ENCODE data around the gene PHC2. TPM values are rescaled to one million over a fixed set of nuclear protein-coding genes. Genes with fewer than 3 reads are reported as not detected.
"Not testable (repeated sequence)": the region's sequence is repeated elsewhere in the genome, so short reads cannot be mapped to it uniquely, and the experiment has no call there.

Gene PHC2
- total RNA-seq, 4 donors from 2014 or later = 77.8 to 81.3 (median 79.5) TPM

DNA sequence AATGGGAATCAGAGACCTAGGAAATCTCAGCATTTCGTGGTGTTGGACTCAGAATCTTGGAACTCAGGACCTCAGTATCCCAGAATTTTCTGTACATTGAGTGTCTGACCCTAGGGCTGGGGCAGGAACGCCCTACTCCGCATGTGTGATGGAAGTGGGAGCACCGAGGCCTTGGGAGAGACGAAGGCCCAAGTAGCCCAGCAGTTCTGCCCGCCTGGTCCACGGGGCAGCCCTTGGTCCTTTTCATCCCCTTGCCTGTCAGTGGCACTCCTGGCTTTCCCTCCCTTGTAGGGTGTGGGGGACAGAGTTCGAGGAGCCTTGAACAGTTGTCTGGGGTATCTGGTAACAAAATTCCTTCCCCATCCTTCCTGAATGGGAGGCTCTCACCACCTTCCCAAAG, 120.2 kb downstream of the PHC2 start:
- Histone ChIP-seq H3K9me3 (no peaks in the 10 kb centered on the region), H3K27me3 (peaks cover 12% of the 10 kb centered on the region), H3K4me3 (no peak overlapping the region), H3K4me1 (peaks cover 12% of the 10 kb centered on the region), H3K27ac (no peak overlapping the region), H3K36me3 (no peaks in the 10 kb centered on the region)
- 91% methylated on average over 7 of the region's 8 CpGs for WGBS
- DNase-seq (ENCODE audit: low spot score in 2 of 2) = no peak
- TF ChIP-seq POLR2AphosphoS5 (IDR thresholded peaks at IDR 0.05) (no peak), POLR2A (IDR thresholded peaks at IDR 0.05) (no peak), EP300 (IDR thresholded peaks at IDR 0.05) (no peak)
- TF ChIP-seq, protein P1, sequence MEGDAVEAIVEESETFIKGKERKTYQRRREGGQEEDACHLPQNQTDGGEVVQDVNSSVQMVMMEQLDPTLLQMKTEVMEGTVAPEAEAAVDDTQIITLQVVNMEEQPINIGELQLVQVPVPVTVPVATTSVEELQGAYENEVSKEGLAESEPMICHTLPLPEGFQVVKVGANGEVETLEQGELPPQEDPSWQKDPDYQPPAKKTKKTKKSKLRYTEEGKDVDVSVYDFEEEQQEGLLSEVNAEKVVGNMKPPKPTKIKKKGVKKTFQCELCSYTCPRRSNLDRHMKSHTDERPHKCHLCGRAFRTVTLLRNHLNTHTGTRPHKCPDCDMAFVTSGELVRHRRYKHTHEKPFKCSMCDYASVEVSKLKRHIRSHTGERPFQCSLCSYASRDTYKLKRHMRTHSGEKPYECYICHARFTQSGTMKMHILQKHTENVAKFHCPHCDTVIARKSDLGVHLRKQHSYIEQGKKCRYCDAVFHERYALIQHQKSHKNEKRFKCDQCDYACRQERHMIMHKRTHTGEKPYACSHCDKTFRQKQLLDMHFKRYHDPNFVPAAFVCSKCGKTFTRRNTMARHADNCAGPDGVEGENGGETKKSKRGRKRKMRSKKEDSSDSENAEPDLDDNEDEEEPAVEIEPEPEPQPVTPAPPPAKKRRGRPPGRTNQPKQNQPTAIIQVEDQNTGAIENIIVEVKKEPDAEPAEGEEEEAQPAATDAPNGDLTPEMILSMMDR (IDR thresholded peaks at IDR 0.05) = no peak

DNA sequence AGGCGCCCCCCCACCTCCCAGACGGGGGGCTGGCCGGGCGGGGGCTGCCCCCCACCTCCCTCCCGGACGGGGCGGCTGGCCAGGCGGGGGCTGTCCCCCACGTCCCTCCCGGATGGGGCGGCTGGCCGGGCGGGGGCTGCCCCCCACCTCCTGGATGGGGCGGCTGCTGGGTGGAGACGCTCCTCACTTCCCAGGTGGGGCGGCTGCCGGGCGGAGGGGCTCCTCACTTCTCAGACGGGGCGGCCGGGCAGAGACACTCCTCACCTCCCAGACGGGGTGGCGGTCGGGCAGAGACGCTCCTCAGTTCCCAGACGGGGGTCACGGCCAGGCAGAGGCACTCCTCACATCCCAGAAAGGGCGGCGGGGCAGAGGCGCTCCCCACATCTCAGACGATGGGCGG, 121.5 kb downstream of the PHC2 start:
- DNase-seq (ENCODE audit: low spot score in 2 of 2) = not testable (repeated sequence)

DNA sequence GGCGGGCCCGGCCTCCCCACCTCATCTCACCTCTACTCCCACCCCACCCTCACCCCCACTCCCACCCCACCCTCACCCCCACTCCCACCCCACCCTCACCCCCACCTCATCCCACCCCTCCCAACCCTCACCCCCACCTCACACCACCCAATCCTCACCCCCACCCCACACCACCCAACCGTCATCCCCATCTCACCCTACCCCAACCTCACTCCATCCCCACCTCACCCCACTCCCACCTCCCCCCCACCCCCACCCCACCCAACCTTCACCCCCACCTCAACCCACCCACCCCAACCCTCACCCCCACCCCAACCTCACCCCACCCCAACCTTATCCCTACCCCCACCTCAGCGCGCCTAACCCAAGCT, 123.4 kb downstream of the PHC2 start:
- Histone ChIP-seq H3K4me1 (peaks cover 12% of the 10 kb centered on the region), H3K4me3 (no peak overlapping the region), H3K9me3 (no peaks in the 10 kb centered on the region), H3K27ac (no peak overlapping the region), H3K27me3 (peaks cover 12% of the 10 kb centered on the region), H3K36me3 (no peaks in the 10 kb centered on the region)
- WGBS = 69% methylated on average over 3 of the region's 5 CpGs
- TF ChIP-seq EP300 (IDR thresholded peaks at IDR 0.05) = no peak
- TF ChIP-seq POLR2AphosphoS5 (IDR thresholded peaks at IDR 0.05) = no peak
- TF ChIP-seq POLR2A (IDR thresholded peaks at IDR 0.05) = no peak
- TF ChIP-seq, protein P1 (IDR thresholded peaks at IDR 0.05) = no peak
- no peak for DNase-seq (ENCODE audit: low spot score in 2 of 2)

More for the DNA sequence above, 121.5 kb downstream of the PHC2 start:
- not testable (repeated sequence) for H3K27ac ChIP-seq, H3K4me3 ChIP-seq, H3K36me3 ChIP-seq, H3K9me3 ChIP-seq
- WGBS = 98% methylated on average over 20 of the region's 32 CpGs
- Histone ChIP-seq H3K4me1 (peaks cover 12% of the 10 kb centered on the region), H3K27me3 (peaks cover 12% of the 10 kb centered on the region)

DNA sequence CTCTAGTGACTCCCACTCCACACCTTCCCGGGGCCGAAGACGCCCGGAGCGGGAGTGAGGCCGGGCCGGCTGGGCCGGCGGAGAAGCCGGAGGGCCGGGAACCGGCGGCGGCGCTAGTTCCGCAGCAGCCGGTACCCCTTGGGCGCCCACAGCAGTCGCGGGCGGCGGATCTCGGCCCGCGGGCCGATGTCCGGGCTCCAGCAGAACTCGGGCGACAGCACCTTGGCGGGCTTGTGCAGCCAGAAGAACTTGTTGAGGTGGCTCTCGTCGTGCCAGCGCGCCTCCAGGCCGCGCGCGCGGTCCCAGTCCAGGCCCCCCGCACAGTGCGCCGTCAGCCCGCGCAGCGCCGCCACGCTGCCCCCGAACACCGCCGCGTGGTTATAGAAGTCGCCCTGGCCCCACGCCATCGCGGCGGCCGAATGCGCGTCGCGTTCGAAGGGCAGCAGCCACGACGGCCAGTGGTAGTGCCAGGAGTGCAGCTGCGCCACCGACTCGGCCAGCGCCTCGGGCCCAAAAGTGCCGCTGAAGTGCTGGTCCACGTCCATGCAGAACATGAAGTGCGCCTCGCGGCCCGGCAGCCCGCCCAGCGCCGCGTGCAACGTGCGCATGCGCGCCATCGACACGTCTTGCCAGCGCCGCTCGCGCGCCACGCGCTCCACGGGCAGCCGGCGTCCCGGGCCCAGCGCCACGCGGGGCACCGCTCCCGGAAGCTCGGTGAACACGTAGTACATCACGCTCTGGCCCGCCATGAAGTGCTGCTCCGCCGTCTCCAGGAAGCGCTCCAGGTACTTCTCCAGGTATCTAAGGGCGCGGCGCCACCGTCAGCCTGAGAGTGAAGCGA, 124.0 kb downstream of the PHC2 start:
- Histone ChIP-seq H3K36me3 (no peaks in the 10 kb centered on the region), H3K9me3 (no peaks in the 10 kb centered on the region), H3K4me1 (peaks cover 12% of the 10 kb centered on the region), H3K4me3 (peak overlapping the region; percentile 47), H3K27me3 (peaks cover 12% of the 10 kb centered on the region), H3K27ac (no peak overlapping the region)
- 18% methylated on average over 43 of the region's 113 CpGs for WGBS
- DNase-seq (ENCODE audit: low spot score in 2 of 2) = no peak
- TF ChIP-seq, protein P1 (IDR thresholded peaks at IDR 0.05) = no peak
- TF ChIP-seq POLR2AphosphoS5 (IDR thresholded peaks at IDR 0.05) = no peak

DNA sequence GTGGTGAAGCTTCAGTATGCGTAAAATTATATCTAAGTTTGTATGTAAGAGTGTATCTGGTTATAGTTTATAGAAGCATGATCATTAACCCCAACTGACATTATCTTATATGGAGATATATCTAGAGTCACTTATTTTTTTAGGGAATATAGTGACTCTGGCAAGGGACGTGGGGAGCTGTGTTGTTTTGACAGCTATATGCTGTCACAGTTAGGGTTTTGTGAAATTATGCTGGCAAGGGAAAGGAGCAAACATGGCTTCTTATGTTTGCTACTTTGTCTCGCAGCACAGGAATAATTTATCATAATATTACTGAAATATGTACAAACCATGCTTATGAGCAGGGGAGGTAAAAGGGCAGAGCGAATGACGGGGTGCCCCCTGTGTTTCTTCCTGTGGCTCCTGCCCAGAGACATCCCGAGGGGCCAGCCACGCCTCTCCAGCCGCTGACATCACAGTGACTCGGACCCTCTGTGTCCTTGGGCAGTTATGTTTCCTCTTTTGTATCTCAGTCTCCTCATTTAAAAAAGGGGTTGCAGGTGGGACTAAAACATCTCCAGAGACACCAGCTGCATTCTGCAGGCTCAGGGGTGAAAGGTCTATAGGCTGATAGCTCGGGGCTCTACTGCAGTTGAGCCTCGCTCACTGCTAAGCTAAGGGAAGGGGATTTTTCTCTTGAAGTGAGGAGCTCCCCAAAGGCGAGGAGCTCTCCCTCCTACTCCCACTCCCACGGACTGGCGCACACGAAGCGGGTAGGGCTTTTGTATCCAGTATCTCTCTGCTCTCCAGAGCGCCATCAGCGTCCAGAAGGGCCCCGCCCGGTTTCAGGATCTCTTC, 124.9 kb downstream of the PHC2 start:
- no peak for DNase-seq (ENCODE audit: low spot score in 2 of 2)
- WGBS = 86% methylated on average over 13 of the region's 20 CpGs
- no peak for TF ChIP-seq POLR2A (IDR thresholded peaks at IDR 0.05)
- TF ChIP-seq, protein P1 (IDR thresholded peaks at IDR 0.05) = no peak
- no peak for TF ChIP-seq EP300 (IDR thresholded peaks at IDR 0.05)
- TF ChIP-seq POLR2AphosphoS5 (IDR thresholded peaks at IDR 0.05) = no peak
- no peaks in the 10 kb centered on the region for H3K9me3 ChIP-seq
- no peak overlapping the region for H3K27ac ChIP-seq
- H3K36me3 ChIP-seq = no peaks in the 10 kb centered on the region
- H3K4me1 ChIP-seq = peaks cover 12% of the 10 kb centered on the region
- peak overlapping the region; percentile 47 for H3K4me3 ChIP-seq
- H3K27me3 ChIP-seq = peaks cover 12% of the 10 kb centered on the region
